IPS-NIHi7 (cell line): ENCODE results near the gene TAL2.
A peak's percentile ranks its signal among the peaks of the same experiment; 100 is the strongest.
"Not testable (repeated sequence)": the region's sequence is repeated elsewhere in the genome, so short reads cannot be mapped to it uniquely, and the experiment has no call there.

Experiments
- DNase-seq: peaks from one replicate; pipeline ENCODE4 v3.0.0; 2012; ENCODE audit warnings: mixed read lengths; ENCODE audit errors: extremely low spot score

Gene TAL2

DNA sequence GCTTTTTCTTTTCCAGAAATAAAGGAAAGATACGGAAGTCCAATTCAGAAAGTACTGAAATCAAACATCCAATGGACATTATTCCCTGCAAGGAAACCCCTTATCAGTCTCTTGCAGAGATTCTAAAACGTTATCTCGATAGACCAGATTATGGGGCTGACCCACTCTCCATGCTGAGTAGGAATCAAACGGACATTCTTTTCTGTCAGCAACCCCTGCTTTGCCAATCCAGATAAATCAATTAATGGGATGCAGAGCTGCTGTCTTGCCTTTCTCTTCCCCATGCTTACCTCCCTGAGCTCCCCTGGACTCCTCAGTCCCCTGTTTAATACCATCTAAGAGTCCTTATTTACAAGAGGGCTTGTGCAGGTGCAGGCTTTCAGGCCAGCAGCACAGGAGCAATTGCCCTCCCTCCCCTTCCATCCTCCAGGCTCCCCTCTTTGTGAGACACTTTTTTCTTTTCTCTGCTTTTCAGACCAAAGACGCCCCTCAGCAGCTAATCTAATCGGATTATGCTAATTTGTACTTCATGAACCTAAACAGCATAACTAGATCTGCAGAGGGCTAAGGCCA lies 14.2 kb downstream of the TAL2 start:
- DNase-seq, result no peak

DNA sequence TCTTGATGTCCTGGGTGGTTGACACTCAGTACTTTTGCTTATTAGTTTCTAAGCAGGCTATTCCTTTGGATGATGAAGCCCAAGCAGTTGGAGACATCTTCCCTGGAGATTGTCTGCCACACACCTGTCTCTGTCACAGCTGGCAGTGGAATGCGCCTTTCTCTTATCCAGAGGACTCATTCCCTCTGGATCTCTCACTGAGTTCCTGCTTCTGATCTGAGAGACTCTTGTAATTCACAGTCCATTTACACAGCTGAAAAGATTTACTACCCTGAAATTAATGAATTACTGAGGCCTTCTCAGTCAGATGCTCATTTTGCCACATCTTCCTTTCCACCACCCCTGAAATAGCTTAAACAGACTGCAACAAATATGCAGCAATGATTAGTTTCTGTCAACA lies 15.9 kb downstream of the TAL2 start:
- no peak for DNase-seq

DNA sequence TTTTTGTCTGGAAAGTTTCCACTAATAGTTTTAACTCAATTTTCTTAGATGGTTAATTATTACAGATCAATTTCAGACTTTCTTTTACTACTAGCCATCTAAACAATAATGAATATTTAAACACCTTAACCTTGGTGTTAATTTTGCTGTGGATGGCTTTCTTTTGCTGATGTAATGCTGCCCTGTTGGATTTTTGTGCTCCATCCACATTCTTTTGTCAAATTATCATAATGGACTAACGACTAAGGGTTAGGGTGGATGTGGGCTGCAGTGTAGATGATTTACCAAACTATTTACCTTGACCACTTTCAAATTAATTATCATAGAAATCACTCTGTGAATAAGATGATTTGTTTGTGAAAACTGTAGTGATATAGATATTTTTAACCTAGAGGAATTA lies 16.5 kb downstream of the TAL2 start:
- no peak for DNase-seq

DNA sequence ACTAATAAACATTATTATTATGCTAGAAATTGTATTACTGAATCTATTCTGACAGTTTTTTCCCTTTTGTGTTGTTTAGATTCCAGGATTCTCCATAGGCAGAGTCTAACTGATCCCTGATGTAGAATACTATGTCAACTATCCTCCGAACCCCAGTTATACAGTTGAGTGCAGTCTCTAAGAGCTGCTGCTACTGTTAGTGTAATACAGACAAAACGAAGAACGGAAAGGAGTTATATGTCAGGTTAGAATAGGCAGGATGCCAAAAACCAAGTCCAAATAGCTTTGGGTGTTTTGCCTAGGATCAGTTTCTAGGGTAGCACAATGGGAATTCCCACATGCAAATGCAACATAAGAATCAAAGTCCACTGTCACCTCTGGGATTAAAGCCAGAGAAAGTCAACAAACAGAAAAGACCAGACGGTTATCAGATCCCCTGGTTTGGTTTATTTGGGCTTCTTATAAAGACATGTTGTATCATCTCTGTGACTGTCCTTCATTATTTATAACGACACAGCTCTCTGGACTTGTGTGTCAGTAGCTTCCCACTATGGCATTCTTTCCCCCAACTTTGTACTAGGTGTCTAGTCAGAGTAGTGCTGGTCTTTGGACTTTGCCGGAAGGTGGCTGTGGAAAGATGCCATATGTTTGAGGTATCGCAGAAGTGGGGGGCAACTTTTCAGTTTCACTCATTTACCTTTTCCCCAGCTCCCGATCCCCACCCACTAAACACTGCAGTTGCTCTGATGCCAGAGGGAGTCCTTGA lies 17.2 kb downstream of the TAL2 start:
- no peak for DNase-seq

DNA sequence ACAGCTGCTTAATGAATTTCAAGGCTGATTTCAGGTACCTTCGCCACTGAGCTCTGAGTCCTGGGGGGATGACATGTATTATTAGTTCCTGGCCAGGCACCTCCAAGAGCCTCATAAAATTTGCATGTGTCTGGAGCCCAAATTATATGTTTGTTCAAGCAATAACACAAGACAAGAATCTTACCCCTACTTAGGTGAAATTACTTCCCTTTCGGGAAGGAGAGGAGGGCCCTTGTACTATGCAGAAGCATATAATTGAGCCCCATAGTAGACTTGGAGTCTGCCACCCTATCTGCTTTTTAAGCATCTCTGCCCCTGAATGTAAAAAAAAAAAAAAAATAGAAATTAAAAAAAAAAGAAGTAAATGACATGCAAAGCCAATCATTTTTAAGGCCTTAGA lies 19.1 kb downstream of the TAL2 start:
- no peak for DNase-seq

DNA sequence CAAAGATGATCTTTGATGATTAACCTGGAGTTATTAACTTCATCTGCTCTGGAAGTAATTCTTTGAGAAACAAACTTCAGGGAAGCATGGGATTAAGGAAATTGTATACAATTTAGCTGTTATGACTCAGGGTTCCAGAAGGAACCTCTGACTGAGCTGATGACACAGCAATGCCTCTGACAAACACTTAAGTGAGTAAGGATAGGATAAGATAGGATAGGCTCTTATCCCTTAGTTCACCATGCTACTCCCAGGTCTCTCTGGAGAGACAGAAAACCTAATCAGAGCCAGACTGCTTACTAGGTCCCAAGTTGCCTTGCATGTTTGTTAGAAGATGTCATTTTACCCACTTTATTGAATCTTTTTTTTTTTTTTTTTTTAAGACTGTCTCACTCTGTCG lies 19.5 kb downstream of the TAL2 start:
- no peak for DNase-seq

DNA sequence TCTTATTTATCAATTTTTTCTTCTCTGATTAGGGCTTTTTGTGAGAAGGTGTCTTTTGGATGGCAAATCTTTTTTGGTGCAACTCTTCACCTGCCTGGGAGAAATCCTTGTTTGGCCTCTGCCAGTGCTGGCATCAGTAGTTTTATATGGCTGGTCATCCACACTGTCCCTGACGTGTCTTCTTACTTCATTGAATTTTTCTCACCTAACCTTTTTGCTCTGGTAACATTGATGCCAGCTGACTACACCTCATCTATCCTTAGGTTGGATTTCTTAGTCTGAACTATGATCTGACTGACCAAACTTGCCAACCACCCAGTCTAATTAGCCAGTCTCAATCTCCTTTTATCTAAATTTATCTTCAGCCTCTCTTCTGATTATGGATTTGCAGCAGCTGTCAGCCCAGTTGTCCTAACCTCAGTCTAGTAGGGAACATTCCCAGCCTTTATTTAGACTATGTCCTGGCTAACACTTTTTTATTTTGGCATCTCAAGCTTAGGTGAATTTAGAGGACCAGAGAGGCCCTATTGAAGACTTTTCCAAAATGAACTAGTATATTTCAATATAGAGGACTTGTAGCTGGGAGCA lies 21.5 kb downstream of the TAL2 start:
- DNase-seq, result no peak

DNA sequence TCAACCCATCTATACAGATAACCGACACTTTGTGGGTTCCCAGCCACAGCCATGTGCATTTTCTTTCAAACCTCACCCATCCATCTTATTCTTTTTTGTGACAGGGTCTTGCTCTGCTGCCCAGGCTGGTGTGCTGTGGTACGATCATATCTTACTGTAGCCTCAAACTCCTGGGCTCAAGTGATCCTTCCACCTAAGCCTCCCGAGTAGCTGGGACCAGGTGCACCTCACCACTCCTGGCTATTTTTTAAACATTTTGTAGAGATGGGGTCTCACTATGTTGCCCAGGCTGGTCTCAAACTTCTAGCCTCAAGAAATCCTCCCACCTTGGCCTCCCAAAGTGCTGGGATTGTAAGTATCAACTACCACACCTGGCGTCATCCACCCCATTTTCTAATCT lies 24.7 kb downstream of the TAL2 start:
- DNase-seq, result no peak

DNA sequence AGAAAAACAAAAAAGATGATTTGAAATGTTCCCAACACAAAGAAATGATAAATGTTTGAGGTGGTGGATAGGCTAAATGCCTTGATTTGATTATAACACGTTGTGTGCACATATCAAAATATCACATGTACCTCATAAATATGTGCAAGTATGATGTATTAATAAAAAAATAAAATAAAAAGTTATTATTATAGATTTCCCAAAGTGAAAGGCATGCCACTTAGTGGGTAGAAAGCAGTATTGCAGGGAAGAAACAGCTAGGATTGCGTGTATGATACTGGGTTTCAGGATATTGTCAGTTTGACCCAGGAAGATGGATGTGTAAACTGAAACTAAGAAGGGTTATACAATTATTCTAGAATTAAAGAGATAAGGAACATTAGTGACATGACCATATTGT lies 28.5 kb downstream of the TAL2 start:
- no peak for DNase-seq

DNA sequence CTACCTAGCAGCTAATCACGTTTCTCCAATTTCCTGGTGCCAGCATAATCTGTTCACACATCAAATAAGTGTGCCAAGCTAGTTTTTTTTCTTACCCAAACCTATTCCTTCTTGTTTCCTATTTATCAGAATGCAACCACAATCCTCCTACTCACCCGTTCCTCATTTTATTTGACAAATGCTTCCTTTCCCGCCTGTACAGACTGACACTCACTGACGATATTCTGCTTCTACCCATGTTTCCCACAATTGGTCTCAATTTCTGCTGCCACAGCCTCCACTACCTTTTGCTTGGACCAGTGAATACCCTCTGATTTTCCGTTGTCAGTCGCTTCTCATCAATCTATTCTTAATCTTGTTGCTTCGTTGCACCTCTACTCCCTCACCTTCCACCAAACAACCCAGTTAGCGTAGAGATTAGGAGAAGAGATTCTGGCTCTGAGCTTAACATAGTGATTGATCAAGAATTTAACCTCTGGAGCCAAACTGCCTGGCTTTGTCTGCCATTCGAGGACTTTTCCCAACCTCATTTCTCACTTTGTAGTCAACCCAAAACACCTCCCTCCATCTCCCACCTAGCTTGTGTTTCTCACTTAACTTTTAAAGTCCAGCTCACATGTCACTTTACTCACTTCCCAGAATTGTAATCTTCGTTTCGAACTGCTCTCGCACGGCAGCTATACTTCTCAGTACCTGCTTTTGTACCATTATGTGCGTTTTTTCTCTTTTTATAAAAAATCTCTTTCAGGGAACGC lies 31.4 kb downstream of the TAL2 start:
- DNase-seq, result no peak

DNA sequence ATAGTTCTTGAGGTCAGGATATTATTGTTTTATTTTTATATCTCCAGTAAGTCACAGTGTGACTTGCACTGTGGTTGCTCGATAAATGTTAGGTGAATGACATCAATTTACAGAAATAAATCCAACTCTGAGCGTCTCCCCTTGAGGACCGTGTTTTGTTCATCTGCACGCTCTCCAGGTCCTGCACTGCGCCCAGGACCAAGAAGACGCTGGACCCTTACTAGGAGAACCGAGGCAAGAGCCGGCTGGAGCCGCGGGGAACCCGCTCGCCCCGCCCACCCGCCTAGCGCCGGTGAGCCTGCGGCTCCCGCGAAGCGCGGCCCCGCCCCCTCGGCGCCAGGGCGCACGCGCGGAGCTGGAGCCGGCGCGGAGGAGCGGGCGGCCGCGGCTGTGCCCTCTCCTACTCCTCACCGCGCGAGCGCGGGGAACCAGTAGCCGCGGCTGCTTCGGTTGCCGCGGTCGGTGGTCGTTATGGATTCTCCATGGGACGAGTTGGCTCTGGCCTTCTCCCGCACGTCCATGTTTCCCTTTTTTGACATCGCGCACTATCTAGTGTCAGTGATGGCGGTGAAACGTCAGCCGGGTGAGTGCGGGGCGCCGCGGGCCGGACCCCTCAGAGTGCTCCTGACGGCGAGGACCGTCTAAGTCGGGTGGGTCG lies 32.1 kb downstream of the TAL2 start, which contains the start of gene TMEM38B:
TMEM38B (plus strand) TSS at position 352 of the 658 bp plus-strand sequence; CDS start at position 472, 120 bp downstream.
- peak; percentile 96 for DNase-seq

DNA sequence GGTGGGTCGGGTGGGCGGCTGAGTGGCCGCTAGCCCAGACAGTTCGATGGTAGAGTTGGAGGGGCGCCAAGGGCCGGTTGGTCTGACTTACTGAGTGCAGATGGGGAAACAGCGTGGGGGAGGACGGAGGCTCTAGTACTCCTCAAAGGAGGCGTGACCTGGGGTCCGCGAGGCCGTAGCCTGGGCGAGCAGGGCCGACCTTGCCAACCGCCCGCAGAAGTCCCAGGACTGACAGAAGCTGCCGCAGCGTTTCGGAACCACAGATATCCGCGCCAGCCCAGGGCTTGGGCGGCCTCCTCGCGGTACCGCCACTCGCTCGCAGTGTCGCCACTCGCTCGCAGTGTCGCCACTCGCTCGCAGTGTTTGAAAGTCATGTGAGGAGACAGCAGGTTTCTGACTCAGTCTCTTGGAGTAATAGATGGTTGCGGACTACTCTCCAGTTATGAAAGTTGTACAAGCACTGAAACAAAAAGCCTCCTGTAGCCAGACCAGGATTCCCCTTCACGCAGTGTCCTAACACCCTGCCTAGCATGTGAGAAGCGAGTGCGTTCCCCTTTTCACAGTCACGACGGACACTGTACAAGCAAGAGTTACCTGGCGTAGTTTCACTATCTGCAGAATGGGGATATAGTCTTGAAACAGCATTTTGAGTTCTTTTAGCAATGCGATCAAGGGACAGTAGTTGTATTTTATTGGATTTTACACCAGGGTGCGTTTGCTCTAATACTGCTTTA lies 32.8 kb downstream of the TAL2 start:
- DNase-seq, result peak; percentile 69

DNA sequence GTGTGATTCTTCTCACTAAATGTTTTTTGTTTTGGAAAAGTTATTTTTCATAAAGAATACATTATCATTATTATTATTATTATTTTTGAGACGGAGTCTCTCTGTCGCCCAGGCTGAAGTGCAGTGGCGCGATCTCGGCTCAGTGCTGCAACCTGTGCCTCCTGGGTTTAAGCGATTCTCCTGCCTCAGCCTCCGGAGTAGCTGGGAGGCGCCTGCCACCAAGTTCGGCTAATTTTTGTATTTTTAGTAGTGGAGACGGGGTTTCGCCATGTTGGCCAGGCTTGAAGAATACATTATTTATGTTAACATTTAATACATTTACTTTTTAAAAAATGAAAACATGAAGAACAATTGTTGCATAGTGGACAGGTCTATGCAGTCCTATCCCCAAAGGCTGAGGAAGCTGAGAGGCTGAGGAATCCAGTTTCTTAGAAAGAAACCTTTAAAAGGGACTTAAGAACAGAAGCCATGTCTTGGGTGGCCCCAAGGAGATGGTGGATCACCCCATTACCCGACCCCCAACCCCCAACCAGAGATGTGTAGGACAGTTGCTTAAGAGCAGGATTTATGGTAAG lies 34.0 kb downstream of the TAL2 start:
- no peak for DNase-seq

DNA sequence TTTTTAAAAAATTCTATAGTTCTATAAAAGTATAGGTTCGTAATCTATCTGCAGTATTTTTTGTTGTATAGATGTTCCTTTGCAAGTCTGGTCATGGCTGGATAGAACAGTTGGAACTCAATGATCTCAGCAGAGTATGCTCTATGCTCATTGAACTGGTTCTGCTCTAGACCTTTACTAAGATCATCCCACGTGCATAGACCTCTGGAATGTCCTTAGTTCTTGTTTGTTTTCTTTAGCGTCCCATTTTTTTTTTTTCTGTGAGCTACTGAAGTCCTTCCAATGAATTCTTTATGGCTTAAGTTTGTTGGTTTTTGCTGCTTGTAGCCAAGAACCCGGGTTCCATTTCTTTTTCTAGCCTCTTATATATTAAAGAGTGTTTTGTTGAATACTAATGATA lies 35.6 kb downstream of the TAL2 start:
- DNase-seq, result no peak

DNA sequence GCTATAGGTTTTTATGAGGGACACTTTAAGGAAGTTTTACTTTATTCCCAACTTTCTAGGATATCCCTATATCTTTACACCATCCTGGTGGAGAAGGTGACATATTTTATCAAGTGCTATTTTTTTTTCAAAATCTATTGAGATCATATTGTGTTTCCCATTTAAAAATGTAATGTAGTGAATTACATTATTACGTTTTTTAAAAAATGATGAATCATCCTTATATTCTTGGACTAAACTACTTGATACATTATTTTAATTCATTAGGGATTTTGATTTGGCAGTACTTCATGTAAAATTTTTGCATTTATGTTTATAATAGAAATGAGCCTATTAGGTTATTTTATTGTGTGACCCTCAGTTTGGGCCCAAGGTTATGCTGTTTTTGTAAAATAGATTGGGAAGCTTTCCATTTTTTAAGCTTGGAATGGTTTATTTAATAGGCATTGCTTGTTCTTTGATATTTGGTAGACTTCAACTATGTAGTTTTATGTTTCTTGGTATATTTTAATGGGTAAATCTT lies 36.2 kb downstream of the TAL2 start:
- DNase-seq, result no peak

DNA sequence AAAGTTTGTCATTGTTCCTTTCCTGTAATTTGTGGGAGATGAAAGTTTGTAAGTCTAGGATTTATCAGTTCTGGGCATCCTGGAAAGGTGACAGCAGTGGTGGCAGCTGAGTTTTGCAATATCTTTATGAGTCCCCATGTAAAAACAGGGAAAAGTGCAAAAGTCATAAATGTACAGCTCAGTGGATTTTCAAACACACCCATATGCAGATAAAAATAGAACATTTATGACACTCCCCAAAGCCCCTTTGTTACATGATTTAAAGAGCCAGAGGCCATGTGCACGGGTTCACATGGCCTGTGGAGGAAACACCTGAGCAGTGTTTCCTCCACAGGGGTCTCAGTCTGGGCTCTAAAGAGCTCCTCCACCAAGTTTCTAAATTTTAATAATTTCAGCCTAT lies 38.4 kb downstream of the TAL2 start:
- no peak for DNase-seq

DNA sequence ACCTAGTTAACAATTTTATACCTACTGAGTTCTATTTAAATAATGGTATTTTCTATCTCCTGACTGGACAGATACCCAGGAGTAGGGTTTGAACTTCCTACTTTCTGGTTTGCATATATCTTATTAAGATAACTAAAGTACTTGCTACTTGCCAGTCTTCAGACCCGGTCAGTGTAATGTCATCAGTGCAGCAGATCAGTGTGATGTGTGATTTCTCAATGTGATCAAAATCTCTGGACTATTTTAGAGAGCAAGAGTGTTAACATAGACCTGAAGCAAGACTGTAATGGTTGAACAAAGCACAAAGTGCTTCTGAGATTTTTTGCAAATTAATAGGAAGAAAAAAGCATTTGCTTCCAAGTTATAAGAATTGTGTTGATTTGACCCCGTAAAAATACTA lies 38.9 kb downstream of the TAL2 start:
- DNase-seq, result no peak

DNA sequence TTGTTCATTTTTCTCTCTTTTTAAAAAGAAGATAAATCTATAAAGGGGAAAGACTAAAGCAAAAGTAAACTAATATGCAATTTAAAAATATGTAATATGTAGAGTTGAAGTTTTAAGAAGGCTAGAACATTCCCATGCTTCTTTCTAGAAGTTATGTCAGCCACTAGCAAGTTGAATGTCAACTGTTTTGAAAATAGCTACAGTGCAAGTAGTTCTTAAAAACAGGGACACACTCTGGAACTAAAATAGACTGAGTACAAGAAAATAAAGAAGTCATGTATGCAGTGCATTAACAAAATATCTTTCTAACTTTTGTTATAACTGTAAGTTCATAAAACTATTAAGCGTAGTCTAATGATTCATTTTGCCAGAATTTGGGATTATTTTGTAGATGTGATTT lies 40.0 kb downstream of the TAL2 start:
- no peak for DNase-seq

DNA sequence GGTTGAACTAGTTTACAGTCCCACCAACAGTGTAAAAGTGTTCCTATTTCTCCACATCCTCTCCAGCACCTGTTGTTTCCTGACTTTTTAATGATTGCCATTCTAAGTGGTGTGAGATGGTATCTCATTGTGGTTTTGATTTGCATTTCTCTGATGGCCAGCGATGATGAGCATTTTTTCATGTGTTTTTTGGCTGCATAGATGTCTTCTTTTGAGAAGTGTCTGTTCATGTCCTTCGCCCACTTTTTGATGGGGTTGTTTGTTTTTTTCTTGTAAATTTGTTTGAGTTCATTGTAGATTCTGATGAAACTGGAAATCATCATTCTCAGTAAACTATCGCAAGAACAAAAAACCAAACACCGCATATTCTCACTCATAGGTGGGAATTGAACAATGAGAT lies 41.4 kb downstream of the TAL2 start:
- not testable (repeated sequence) for DNase-seq

DNA sequence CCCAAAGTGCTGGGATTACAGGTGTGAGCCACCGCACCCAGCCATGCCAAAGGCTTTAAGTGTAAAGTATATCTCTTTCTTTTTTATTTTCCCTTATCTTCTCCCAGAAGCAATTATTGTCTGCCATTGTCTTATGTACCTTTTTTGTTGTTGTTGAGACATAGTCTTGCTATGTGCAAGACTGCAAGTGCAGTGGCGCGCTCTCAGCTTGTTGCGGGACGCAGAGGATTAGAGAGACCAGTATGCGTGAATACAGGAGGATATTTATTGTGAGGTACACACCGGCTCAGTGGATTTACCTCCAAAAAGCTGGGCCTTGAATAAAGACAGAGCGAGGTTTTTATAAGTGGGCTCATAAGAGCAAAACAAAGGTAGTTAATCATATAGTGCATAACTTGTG lies 43.9 kb downstream of the TAL2 start:
- no peak for DNase-seq

DNA sequence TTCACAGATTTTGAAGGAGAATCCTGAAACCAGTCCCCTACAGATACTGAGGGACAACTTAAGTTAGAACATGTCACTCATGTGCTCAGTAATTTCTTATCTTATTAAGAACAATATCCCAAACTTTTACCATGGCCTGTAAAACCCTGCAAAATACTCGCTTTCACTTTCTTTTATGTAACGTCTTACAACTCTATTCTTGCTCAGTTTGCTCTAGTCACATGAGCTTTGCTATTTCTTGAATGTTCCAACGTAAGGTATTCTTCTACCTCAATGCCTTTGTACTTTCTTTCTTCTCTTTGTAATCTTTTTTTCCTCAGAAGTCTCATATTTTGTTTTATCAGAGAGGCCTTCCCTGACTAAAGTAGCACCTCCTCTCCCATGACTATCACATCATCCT lies 46.1 kb downstream of the TAL2 start:
- no peak for DNase-seq
